Activated CD4-positive, alpha-beta T cell treated with anti-CD3 and anti-CD28 coated beads, Interleukin-2, amount 10 ng/mL, durations not matched to agents 24 days and 14 days (primary cell): ENCODE measurements around the gene ITSN2. TPM values are rescaled to one million over a fixed set of nuclear protein-coding genes. Genes with fewer than 3 reads are reported as not detected.
A peak's percentile ranks its signal among the peaks of the same experiment; 100 is the strongest.

ENCODE experiments used
- DNase-seq: peaks from one replicate; pipeline ENCODE4 v3.0.0; 2022
- H3K27ac Mint-ChIP-seq: one replicate; pipeline ENCODE4 v1.8.0; 2022; ENCODE audit warnings: mild to moderate bottlenecking, mixed read lengths
- H3K27me3 Mint-ChIP-seq: one replicate; pipeline ENCODE4 v1.8.0; 2022; ENCODE audit warnings: mixed read lengths
- H3K36me3 Mint-ChIP-seq: one replicate; pipeline ENCODE4 v1.8.0; 2022; ENCODE audit warnings: low read depth, mild to moderate bottlenecking, mixed read lengths
- H3K4me1 Mint-ChIP-seq: one replicate; pipeline ENCODE4 v1.8.0; 2021; ENCODE audit warnings: mixed read lengths
- H3K4me3 Mint-ChIP-seq: one replicate; pipeline ENCODE4 v1.8.0; 2022; ENCODE audit warnings: mild to moderate bottlenecking, moderate library complexity, mixed read lengths
- H3K9me3 Mint-ChIP-seq: one replicate; pipeline ENCODE4 v1.8.0; 2021; ENCODE audit warnings: mixed read lengths
- intact Hi-C: fragments of 100-400 bp; cut with micrococcal nuclease; formaldehyde crosslinking; loops from one replicate; pipeline ENCODE4 v1.15.1; 2023
- total RNA-seq: library from RNA; stranded (reverse); gene quantifications from 2 replicates; pipeline ENCODE4 v1.2.3, GENCODE V29; 2022

ITSN2 gene
- total RNA-seq, 1 donor from 2014 or later = 55.7 TPM

DNA sequence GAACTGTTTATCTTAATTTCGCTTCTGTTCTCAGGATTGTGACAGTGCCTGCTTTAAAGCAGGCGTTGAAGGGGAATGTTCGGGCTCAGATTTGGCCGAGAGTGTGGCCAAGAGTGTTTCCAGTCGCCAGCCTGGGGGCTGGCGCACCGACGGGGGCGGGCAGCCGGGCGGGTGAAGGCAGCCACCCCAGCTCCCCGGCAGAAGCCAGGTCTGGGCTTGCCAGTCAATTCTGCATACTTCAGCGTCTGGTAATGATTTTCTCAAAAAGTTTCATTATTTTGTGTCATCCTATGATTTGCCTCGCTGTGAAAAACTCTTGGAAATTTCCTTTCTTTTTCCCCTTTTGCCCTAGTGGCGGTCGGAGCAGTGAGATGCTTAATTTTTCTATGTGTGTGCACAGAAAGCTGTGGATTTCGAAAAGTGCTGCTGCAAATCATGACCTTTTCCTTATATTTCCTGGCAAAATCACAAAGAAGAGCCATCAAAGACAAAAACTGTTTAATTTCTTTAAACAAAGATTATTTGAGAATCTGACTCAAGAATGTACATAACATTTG lies 184.6 kb downstream of the ITSN2 start:
- H3K27me3 Mint-ChIP-seq = peaks cover 14% of the 10 kb centered on the region
- H3K4me1 Mint-ChIP-seq = no peaks in the 10 kb centered on the region
- no peak overlapping the region for H3K4me3 Mint-ChIP-seq
- no peak overlapping the region for H3K27ac Mint-ChIP-seq
- no peaks in the 10 kb centered on the region for H3K9me3 Mint-ChIP-seq
- DNase-seq = no peak
- H3K36me3 Mint-ChIP-seq = no peaks in the 10 kb centered on the region
- intact Hi-C loops = no loop called here

DNA sequence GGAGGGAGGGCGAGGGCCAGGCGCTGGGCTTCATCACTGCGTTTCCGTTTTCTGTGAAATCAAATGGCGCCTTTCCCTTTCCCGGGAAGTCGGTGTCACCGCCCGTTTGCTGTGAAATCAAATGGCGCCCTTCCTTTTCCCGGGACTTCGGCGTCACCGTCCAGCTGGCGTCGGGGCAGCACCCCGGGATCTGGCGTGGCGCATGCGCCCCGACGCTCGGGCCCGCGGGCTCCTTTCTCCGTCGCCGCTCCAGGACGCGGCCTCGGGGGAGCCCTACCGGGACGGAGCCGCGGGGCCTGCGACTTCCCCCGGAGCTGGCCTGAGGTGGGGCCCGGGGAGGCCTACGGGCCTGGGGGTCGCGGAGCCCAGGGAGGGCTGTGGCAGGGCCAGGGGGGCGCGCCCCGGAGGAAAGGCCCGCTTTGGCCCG lies 185.5 kb downstream of the ITSN2 start, which contains the start of gene FAM228A:
FAM228A (plus strand) TSS at position 203 of the 427 bp plus-strand sequence. CDS start 428 bp downstream, outside the sequence.
- no peaks in the 10 kb centered on the region for H3K36me3 Mint-ChIP-seq
- no peak within 1 kb of the TSS for H3K27ac Mint-ChIP-seq
- DNase-seq = peak; percentile 26
- H3K9me3 Mint-ChIP-seq = no peaks in the 10 kb centered on the region
- no peaks in the 10 kb centered on the region for H3K4me1 Mint-ChIP-seq
- H3K4me3 Mint-ChIP-seq = no peak within 1 kb of the TSS
- H3K27me3 Mint-ChIP-seq = peaks cover 14% of the 10 kb centered on the region
- intact Hi-C loops = no loop called here

GRCh38 chr2:24169023-24169422 lies 191.3 kb downstream of the ITSN2 start:
- Mint-ChIP-seq H3K36me3 (no peaks in the 10 kb centered on the region), H3K4me3 (no peak overlapping the region), H3K9me3 (no peaks in the 10 kb centered on the region), H3K4me1 (no peaks in the 10 kb centered on the region), H3K27me3 (peaks cover 7% of the 10 kb centered on the region), H3K27ac (no peak overlapping the region)
- peak; percentile 47 for DNase-seq
- intact Hi-C loops = no loop called here

DNA sequence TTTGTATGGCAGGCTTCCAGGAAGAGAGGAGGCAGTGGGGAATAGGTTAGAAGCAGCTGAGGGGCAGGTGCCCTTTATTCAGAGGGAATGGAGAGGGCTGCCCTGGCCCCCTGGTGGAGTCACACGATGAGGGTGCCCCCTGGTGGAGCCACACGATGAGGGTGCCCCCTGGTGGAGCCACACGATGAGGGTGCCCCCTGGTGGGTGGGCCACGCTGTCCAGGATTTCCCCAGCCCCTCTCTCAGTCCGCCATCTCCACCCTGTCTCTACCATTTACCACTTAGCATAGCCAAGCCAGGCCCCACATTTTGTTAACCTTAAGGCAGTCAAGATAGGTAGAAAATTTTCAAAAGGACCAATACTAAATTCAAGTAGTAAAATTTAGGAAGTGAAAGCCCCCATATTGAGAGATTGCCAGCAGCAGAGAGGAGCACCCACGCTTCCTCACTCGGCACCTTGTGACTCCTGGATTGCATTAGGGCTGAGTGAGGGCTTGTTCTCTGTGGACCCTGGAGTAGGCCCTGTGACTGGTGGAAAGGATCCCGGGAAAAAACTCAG lies 195.8 kb downstream of the ITSN2 start:
- H3K27ac Mint-ChIP-seq = no peak overlapping the region
- no peaks in the 10 kb centered on the region for H3K27me3 Mint-ChIP-seq
- peak; percentile 79 for DNase-seq
- intact Hi-C loops = no loop called here
- no peaks in the 10 kb centered on the region for H3K9me3 Mint-ChIP-seq
- no peaks in the 10 kb centered on the region for H3K4me1 Mint-ChIP-seq
- H3K4me3 Mint-ChIP-seq = no peak overlapping the region
- H3K36me3 Mint-ChIP-seq = no peaks in the 10 kb centered on the region

DNA sequence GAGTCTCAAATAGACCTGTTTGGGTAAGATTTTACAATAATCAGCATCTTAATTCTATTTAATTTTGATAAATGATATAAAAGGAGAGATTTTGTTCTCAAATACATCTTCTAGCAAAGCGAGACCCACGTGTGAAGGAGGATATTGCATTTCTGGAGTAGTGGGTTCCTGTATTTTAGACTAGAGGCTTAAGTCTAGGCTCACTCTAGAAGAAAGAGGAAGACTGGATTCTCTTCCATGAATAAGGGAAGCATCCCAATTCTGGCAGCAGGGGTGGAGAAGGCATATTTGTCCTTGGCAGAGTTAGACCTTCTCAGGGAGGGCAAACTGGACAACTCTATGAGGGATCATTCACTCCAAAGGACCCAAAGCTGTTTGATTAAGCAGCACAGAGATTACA lies 196.7 kb downstream of the ITSN2 start:
- Mint-ChIP-seq H3K4me3 (no peak overlapping the region), H3K9me3 (no peaks in the 10 kb centered on the region), H3K27me3 (no peaks in the 10 kb centered on the region), H3K36me3 (no peaks in the 10 kb centered on the region), H3K4me1 (no peaks in the 10 kb centered on the region), H3K27ac (no peak overlapping the region)
- no peak for DNase-seq
- intact Hi-C loops = no loop called here

DNA sequence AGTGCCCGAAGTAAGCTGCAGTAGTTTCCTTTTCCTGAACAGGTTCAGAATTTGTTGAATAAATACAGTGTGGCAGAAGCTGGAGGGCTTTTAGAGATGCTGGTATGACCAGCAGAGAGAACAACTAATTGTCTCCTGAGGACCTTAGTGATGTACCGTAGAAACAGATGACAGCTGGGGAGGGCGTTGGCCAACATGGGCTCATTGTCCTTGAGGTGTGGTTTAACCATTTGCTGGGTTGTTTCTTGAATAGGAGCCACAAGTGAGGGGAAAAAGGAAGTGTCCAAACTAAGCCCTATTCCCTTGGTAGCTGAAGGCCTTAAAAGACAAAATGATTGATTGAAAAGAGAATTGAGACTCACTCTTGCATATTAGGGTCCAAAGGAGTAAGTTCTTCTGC lies 197.2 kb downstream of the ITSN2 start:
- Mint-ChIP-seq H3K36me3 (no peaks in the 10 kb centered on the region), H3K9me3 (no peaks in the 10 kb centered on the region), H3K4me1 (no peaks in the 10 kb centered on the region), H3K27me3 (no peaks in the 10 kb centered on the region), H3K27ac (no peak overlapping the region), H3K4me3 (no peak overlapping the region)
- DNase-seq = no peak
- intact Hi-C loops = no loop called here

DNA sequence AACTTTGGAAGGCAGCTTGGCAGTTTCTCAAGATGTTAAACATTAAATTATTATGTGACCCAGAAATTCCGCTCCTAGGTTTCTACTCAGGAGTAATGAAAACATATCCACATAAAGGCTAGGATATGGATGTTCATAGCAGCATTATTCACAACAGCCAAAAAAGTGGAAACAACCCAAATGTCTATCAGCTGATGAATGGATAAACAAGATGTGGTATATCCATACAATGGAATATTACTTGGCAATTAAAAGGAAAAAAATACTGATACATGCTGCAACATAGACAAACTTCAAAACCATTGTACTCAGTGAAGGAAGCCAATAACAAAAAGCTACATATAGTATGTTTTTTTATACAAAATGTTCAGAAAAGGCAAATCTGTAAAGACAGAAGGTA lies 197.8 kb downstream of the ITSN2 start:
- Mint-ChIP-seq H3K4me1 (no peaks in the 10 kb centered on the region), H3K27me3 (no peaks in the 10 kb centered on the region), H3K4me3 (no peak overlapping the region), H3K27ac (no peak overlapping the region), H3K36me3 (no peaks in the 10 kb centered on the region), H3K9me3 (no peaks in the 10 kb centered on the region)
- no peak for DNase-seq
- intact Hi-C loops = no loop called here

DNA sequence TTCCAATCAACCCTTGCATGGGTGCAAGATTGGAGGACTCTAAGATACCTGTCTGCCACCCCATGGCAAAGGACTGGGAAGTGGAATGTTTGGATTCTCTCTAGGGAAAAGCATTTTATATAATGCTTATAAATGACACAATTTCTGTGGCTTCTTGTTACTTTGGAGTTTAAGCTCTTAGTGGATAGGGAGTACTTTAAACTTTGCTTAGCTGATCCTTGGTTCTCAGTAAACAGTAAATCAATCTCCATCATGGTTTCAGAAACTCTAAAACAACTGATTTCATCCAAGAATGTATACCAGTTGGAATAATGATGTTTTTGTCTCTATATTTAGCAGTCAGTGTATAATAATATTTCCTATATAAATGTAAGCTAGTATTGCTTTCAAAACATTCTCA lies 199.6 kb downstream of the ITSN2 start:
- Mint-ChIP-seq H3K27me3 (no peaks in the 10 kb centered on the region), H3K27ac (no peak overlapping the region), H3K36me3 (no peaks in the 10 kb centered on the region), H3K9me3 (no peaks in the 10 kb centered on the region), H3K4me3 (no peak overlapping the region), H3K4me1 (no peaks in the 10 kb centered on the region)
- intact Hi-C loops = no loop called here
- DNase-seq = no peak

DNA sequence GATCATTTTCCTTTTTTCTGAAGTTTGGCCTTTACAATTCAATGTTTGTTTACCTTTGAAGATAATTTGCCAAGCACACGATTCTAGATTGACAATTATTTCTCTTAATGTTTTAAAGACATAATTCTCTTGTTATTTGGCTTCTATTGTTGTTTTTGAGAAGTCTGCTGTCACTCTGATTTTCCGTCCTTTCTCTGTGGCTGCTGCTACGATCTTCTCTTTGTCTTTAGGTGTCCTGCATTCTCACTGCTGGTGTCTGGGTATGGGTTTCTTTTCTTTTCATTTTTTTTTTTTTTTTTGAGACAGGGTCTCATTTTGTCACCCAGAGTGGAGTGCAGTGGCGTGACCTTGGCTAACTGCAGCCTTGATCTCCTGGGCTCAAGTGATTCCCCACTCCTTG lies 200.6 kb downstream of the ITSN2 start:
- Mint-ChIP-seq H3K27ac (no peak overlapping the region), H3K4me1 (no peaks in the 10 kb centered on the region), H3K36me3 (no peaks in the 10 kb centered on the region), H3K9me3 (no peaks in the 10 kb centered on the region), H3K27me3 (no peaks in the 10 kb centered on the region), H3K4me3 (no peak overlapping the region)
- no peak for DNase-seq
- intact Hi-C loops = no loop called here

- no peak for DNase-seq
- Mint-ChIP-seq H3K27ac (no peak overlapping the region), H3K4me1 (no peaks in the 10 kb centered on the region), H3K4me3 (no peak overlapping the region), H3K36me3 (no peaks in the 10 kb centered on the region), H3K9me3 (no peaks in the 10 kb centered on the region), H3K27me3 (no peaks in the 10 kb centered on the region)
- intact Hi-C loops = no loop called here
Observed at GRCh38 chr2:24158131-24158530, 202.2 kb downstream of the ITSN2 start.

GRCh38 chr2:24153478-24153877 lies 206.9 kb downstream of the ITSN2 start:
- no peaks in the 10 kb centered on the region for H3K27me3 Mint-ChIP-seq
- H3K4me1 Mint-ChIP-seq = no peaks in the 10 kb centered on the region
- H3K4me3 Mint-ChIP-seq = no peak overlapping the region
- H3K36me3 Mint-ChIP-seq = no peaks in the 10 kb centered on the region
- no peak overlapping the region for H3K27ac Mint-ChIP-seq
- H3K9me3 Mint-ChIP-seq = peaks cover 7% of the 10 kb centered on the region
- intact Hi-C loops = no loop called here
- no peak for DNase-seq

Other genes starting within 250 kb of the ITSN2 start
- gene PFN4, start 237.2 kb downstream of the ITSN2 start, total RNA-seq = 0.47 TPM in 1 of 2 replicates, not detected in the other
- 3.2 and 4.7 TPM in 2 replicates for gene FAM228B, start 237.1 kb downstream of the ITSN2 start, total RNA-seq
- not detected in 2 replicates for gene FAM228A, start 185.5 kb downstream of the ITSN2 start, total RNA-seq
- 24.6 and 25.9 TPM in 2 replicates for gene NCOA1, start 130.7 kb upstream of the ITSN2 start, total RNA-seq